Breast epithelium (tissue), 4 donors: Measurements from ENCODE around the gene MESD. TPM values are rescaled to one million over a fixed set of nuclear protein-coding genes. Genes with fewer than 3 reads are reported as not detected.

ENCODE experiments used
- DNase-seq, 2 donors: peaks; one replicate each; pipeline ENCODE4 v3.0.0-alpha.2; 2019; ENCODE audit warnings: low spot score in 2 of 2
- H3K27ac ChIP-seq, 2 donors: fragments of 200-600 bp; sonication (generic) in 1 of 2; one replicate each; pipeline ENCODE4 v1.5.1; 2016 to 2019; ENCODE audit warnings: mild to moderate bottlenecking in 1 of 2
- H3K27me3 ChIP-seq, 2 donors: fragments of 200-600 bp; sonication (generic) in 1 of 2; one replicate each; pipeline versions ENCODE4 v1.5.1 to v1.6.0; 2017 to 2019; ENCODE audit warnings: control low read depth in 1 of 2, mild to moderate bottlenecking in 1 of 2
- H3K36me3 ChIP-seq: fragments of 200-600 bp; one replicate; pipeline ENCODE4 v1.5.1; 2019
- H3K4me1 ChIP-seq, 2 donors: fragments of 200-600 bp; sonication (generic); one replicate each; pipeline ENCODE4 v1.5.1; 2016 to 2019; ENCODE audit warnings: control low read depth in 1 of 2
- H3K4me3 ChIP-seq, 3 donors: fragments of 200-600 bp; sonication (generic); 1 replicate in 2 of 3; 2 replicates in 1 of 3; pipeline ENCODE4 v1.5.1; 2016 to 2019; ENCODE audit warnings: mild to moderate bottlenecking in 3 of 3, moderate library complexity in 2 of 3
- H3K9me3 ChIP-seq, 2 donors: fragments of 200-600 bp; sonication (generic) in 1 of 2; one replicate each; pipeline ENCODE4 v1.5.1; 2016 to 2019; ENCODE audit warnings: control low read depth in 1 of 2
- POLR2A ChIP-seq: fragments of 450-650 bp; IDR thresholded peaks from one replicate; pipeline ENCODE4 v1.6.1; 2016; ENCODE audit warnings: antibody characterized with exemption, mild to moderate bottlenecking, moderate library complexity
- POLR2AphosphoS5 ChIP-seq, 3 donors: sonication (generic); formaldehyde crosslinking; IDR thresholded peaks; one replicate each; pipeline ENCODE4 v1.6.1; 2017; ENCODE audit warnings: antibody characterized with exemption in 3 of 3
- intact Hi-C: fragments of 100-400 bp; cut with DNase I; formaldehyde crosslinking; loops from one replicate; pipeline ENCODE4 v1.15.1; 2023; ENCODE audit warnings: low total_unique reads
- total RNA-seq, 3 donors: library from RNA; depleted of rRNA; stranded (reverse); fragments of >200 nt; gene quantifications; one replicate each; pipeline ENCODE4 v1.1.0, GENCODE V29; 2016
- TF ChIP-seq, protein P1 (sequence below), 3 donors: fragments of 450-650 bp; IDR thresholded peaks; one replicate each; pipeline ENCODE4 v1.5.1; 2016 to 2017; ENCODE audit warnings: antibody characterized with exemption in 3 of 3, mild to moderate bottlenecking in 3 of 3, moderate library complexity in 3 of 3

Gene MESD
- total RNA-seq, 3 donors from 2014 or later: 17.1 to 32.9 (median 27.2) TPM

DNA sequence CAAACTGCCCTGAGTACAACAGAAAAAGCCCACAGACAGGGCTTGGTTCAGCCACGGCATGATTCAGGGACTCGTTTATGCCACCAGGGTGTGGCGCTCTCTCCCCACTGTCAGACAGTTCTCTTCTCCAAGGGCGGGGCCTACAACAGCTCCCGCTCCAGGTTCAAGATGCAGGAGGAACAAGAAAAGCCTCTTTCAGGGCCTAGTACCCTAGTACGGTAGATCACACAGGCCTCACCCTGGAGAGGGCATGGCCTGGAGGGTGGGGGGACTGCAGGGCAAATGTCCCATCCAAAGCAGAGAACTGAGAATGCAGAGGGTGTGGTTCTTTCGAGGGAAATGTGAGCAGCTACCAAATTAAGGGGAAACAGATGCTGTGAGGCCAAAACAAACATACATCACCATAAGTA, 12.0 kb downstream of the MESD start:
- no peak for TF ChIP-seq POLR2A
- TF ChIP-seq, protein P1, sequence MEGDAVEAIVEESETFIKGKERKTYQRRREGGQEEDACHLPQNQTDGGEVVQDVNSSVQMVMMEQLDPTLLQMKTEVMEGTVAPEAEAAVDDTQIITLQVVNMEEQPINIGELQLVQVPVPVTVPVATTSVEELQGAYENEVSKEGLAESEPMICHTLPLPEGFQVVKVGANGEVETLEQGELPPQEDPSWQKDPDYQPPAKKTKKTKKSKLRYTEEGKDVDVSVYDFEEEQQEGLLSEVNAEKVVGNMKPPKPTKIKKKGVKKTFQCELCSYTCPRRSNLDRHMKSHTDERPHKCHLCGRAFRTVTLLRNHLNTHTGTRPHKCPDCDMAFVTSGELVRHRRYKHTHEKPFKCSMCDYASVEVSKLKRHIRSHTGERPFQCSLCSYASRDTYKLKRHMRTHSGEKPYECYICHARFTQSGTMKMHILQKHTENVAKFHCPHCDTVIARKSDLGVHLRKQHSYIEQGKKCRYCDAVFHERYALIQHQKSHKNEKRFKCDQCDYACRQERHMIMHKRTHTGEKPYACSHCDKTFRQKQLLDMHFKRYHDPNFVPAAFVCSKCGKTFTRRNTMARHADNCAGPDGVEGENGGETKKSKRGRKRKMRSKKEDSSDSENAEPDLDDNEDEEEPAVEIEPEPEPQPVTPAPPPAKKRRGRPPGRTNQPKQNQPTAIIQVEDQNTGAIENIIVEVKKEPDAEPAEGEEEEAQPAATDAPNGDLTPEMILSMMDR (IDR thresholded peaks at IDR 0.05): peak in 2 of 3 donors; percentile 16 to 29
- Histone ChIP-seq H3K9me3 (no peaks in the 10 kb centered on the region), H3K27me3 (no peaks in the 10 kb centered on the region), H3K36me3 (no peaks in the 10 kb centered on the region), H3K4me3 (no peak overlapping the region), H3K27ac (no peak overlapping the region), H3K4me1 (no peaks in the 10 kb centered on the region)
- intact Hi-C loops: no loop called here
- no peak for DNase-seq

DNA sequence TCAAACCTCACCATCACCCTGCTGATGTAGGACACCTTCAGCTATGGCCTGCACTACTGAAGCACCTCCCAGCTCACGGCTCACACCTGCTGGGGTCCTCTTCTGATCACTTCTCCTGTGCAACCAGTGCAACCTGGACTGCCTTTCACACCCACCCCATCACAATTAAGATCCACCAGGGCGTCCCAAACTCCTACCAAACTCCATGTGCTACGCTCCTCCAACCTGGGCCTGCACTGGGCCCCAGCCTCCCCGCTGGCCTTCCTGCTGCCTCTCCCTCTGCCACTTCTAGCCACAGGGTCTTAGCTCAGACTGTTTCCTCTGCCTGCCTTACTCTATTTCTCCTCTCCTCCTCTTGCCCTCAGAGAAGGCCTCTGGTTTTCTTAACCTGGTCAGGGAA, 12.8 kb downstream of the MESD start:
- TF ChIP-seq, protein P1 (IDR thresholded peaks at IDR 0.05): no peak
- no peak for TF ChIP-seq POLR2A
- no peak overlapping the region for H3K4me3 ChIP-seq
- intact Hi-C loops: no loop called here
- no peaks in the 10 kb centered on the region for H3K9me3 ChIP-seq
- H3K36me3 ChIP-seq: no peaks in the 10 kb centered on the region
- no peaks in the 10 kb centered on the region for H3K4me1 ChIP-seq
- no peaks in the 10 kb centered on the region for H3K27me3 ChIP-seq
- H3K27ac ChIP-seq: no peak overlapping the region
- DNase-seq: no peak

DNA sequence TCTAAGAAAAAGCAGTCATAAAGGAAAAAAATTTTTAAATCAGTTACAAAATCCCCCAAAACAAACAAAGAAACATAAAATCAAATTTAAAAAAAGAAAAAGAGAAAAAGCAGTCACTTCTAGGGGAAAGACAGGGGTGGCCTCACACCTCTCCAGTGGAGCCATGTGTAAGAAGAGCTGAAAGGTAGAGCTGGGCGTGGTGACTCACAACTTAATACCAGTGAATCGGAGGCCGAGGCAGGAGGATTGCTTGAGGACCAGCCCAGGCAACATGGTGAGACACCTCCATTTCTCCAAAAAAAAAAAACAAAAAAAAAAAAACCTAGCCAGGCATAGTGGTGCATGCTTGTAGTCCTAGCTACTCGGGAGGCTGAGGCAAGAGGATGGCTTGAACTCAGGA, 14.7 kb downstream of the MESD start:
- Histone ChIP-seq H3K27me3 (no peaks in the 10 kb centered on the region), H3K4me1 (no peaks in the 10 kb centered on the region), H3K9me3 (no peaks in the 10 kb centered on the region), H3K27ac (no peak overlapping the region), H3K36me3 (no peaks in the 10 kb centered on the region), H3K4me3 (no peak overlapping the region)
- no peak for DNase-seq
- intact Hi-C loops: no loop called here
- TF ChIP-seq, protein P1 (IDR thresholded peaks at IDR 0.05): no peak
- no peak for TF ChIP-seq POLR2A

DNA sequence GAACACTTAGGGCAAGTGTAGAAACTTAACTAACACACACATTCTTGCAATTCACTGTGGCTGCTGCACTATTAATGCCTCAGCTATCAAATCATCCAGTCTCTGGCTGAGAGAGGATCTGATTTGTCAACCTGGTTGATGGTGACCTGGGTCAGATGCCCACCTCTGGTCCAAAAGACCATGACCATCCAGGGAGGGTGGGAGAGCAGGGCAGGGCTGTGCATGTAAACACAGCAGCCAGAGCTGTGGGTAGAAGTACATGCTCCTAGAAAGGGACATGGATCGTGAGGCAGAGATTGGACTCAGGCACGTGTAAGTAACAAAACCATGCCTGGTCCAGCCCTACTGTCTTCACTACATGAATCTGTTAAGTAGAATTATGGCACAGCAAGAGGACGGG, 17.3 kb downstream of the MESD start:
- no peaks in the 10 kb centered on the region for H3K9me3 ChIP-seq
- H3K4me3 ChIP-seq: no peak overlapping the region
- no peaks in the 10 kb centered on the region for H3K36me3 ChIP-seq
- H3K4me1 ChIP-seq: no peaks in the 10 kb centered on the region
- H3K27ac ChIP-seq: no peak overlapping the region
- no peaks in the 10 kb centered on the region for H3K27me3 ChIP-seq
- TF ChIP-seq, protein P1 (IDR thresholded peaks at IDR 0.05): no peak
- TF ChIP-seq POLR2A: no peak
- no peak for TF ChIP-seq POLR2AphosphoS5 (IDR thresholded peaks at IDR 0.05)
- DNase-seq: no peak
- intact Hi-C loops: no loop called here

DNA sequence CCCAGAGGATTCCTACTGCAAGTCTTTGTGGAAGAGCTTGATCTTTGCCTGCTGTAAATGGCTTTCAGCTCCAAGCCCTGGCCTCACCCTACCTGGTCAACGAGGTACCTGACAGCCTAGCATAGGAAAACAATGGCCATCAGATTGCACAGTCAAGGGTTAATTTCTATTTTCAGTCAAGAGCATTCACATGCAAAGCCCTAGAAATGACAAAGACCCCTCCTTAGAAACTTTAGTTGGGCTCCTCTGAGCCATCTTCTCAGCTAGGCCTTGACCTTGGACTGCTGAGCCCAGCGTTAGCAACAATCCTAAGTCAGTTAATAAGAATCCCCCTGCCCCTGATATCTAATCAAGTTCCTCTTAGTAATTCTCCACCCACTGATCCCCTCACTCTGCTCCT, 18.5 kb downstream of the MESD start:
- H3K4me3 ChIP-seq: no peak overlapping the region
- no peaks in the 10 kb centered on the region for H3K9me3 ChIP-seq
- no peak for TF ChIP-seq POLR2A
- TF ChIP-seq, protein P1 (IDR thresholded peaks at IDR 0.05): no peak
- TF ChIP-seq POLR2AphosphoS5 (IDR thresholded peaks at IDR 0.05): no peak
- H3K27ac ChIP-seq: no peak overlapping the region
- no peaks in the 10 kb centered on the region for H3K4me1 ChIP-seq
- H3K36me3 ChIP-seq: no peaks in the 10 kb centered on the region
- no peaks in the 10 kb centered on the region for H3K27me3 ChIP-seq
- intact Hi-C loops: no loop called here
- peak in 1 of 2 donors; percentile 5 for DNase-seq
